HEK293 (cell line): ENCODE measurements around the gene ACE2.

Experiments
- CTCF ChIA-PET: fragments of 350-600 bp; formaldehyde crosslinking; extraction: SDS; loops from one replicate; lab custom pipeline; 2021; ENCODE audit warnings: antibody characterized with exemption; lab: Yijun Ruan, JAX
- POLR2A ChIA-PET: fragments of 300-600 bp; formaldehyde crosslinking; extraction: SDS; loops from one replicate; lab custom pipeline; 2020; ENCODE audit warnings: antibody characterized with exemption, inconsistent platforms; lab: Yijun Ruan, JAX
- H3K27ac ChIP-seq: fragments of 200-500 bp; sonication (Bioruptor generic); 2 replicates; pipeline ENCODE4 v1.5.1; 2014; ENCODE audit warnings: low read depth, low read length, control low read depth, inconsistent platforms; ENCODE audit errors: extremely low read depth
- H3K36me3 ChIP-seq, 2 experiments: fragments of 200-500 bp in 1 of 2; sonication (Bioruptor generic) in 1 of 2; 1 replicate in 1 of 2; 2 replicates in 1 of 2; pipeline ENCODE4 v1.5.1; 2014 to 2017; ENCODE audit warnings: inconsistent platforms in 2 of 2, low read length in 2 of 2; ENCODE audit not compliant: control insufficient read depth in 2 of 2, insufficient read depth in 1 of 2
- H3K4me1 ChIP-seq: fragments of 200-500 bp; sonication (Bioruptor generic); 2 replicates; pipeline ENCODE4 v1.5.1; 2014; ENCODE audit warnings: mild to moderate bottlenecking, low read length, inconsistent platforms; ENCODE audit not compliant: control insufficient read depth, insufficient read depth
- H3K4me3 ChIP-seq: 2 replicates; pipeline ENCODE4 v1.5.1; 2011; ENCODE audit warnings: low read depth, mild to moderate bottlenecking, control low read depth, low read length, moderate library complexity
- H3K9me3 ChIP-seq: fragments of 200-500 bp; sonication (Bioruptor generic); 2 replicates; pipeline ENCODE4 v1.5.1; 2014; ENCODE audit warnings: low read depth, low read length, inconsistent platforms; ENCODE audit not compliant: control insufficient read depth, insufficient read depth
- REST ChIP-seq: fragments of 450-650 bp; formaldehyde crosslinking; IDR thresholded peaks from 2 replicates; pipeline ENCODE4 v1.5.1; 2016; ENCODE audit warnings: missing biosample characterization, missing genetic modification characterization
- ZFP37 ChIP-seq: fragments of 450-650 bp; formaldehyde crosslinking; IDR thresholded peaks from 2 replicates; pipeline ENCODE4 v1.5.1; 2016; ENCODE audit warnings: missing biosample characterization, missing genetic modification characterization
- ZNF133 ChIP-seq: fragments of 450-650 bp; formaldehyde crosslinking; IDR thresholded peaks from 2 replicates; pipeline ENCODE4 v1.5.1; 2016; ENCODE audit warnings: missing biosample characterization, missing genetic modification characterization
- ZNF146 ChIP-seq: fragments of 450-650 bp; formaldehyde crosslinking; IDR thresholded peaks from 2 replicates; pipeline ENCODE4 v1.5.1; 2016; ENCODE audit warnings: missing biosample characterization, missing genetic modification characterization
- ZNF2 ChIP-seq: fragments of 450-650 bp; formaldehyde crosslinking; IDR thresholded peaks from 2 replicates; pipeline ENCODE4 v1.5.1; 2016; ENCODE audit warnings: missing biosample characterization, missing genetic modification characterization
- ZNF214 ChIP-seq: fragments of 450-650 bp; formaldehyde crosslinking; IDR thresholded peaks from 2 replicates; pipeline ENCODE4 v1.5.1; 2017; ENCODE audit warnings: missing biosample characterization, mild to moderate bottlenecking, missing genetic modification characterization, borderline replicate concordance
- ZNF221 ChIP-seq: fragments of 450-650 bp; formaldehyde crosslinking; IDR thresholded peaks from 2 replicates; pipeline ENCODE4 v1.5.1; 2017; ENCODE audit warnings: missing biosample characterization, missing genetic modification characterization, borderline replicate concordance
- ZNF274 ChIP-seq, 2 experiments: fragments of 200-500 bp in 1 of 2; fragments of 450-650 bp in 1 of 2; sonication (Bioruptor generic) in 1 of 2; formaldehyde crosslinking in 1 of 2; IDR thresholded peaks; 2 replicates each; pipeline versions ENCODE4 v1.5.1 to v1.6.1; 2014 to 2016; ENCODE audit warnings: borderline replicate concordance in 1 of 2, inconsistent platforms in 1 of 2, low read length in 1 of 2, missing biosample characterization in 1 of 2, missing genetic modification characterization in 1 of 2
- ZNF548 ChIP-seq: fragments of 450-650 bp; formaldehyde crosslinking; IDR thresholded peaks from 2 replicates; pipeline ENCODE4 v1.5.1; 2016; ENCODE audit warnings: missing biosample characterization, missing genetic modification characterization
- ZNF555 ChIP-seq: fragments of 450-650 bp; formaldehyde crosslinking; conservative IDR thresholded peaks from 2 replicates; pipeline ENCODE4 v1.5.1; 2017; ENCODE audit warnings: missing biosample characterization, mild to moderate bottlenecking, missing genetic modification characterization, inconsistent platforms
- ZNF558 ChIP-seq: fragments of 450-650 bp; formaldehyde crosslinking; IDR thresholded peaks from 2 replicates; pipeline ENCODE4 v1.5.1; 2016; ENCODE audit warnings: missing biosample characterization, missing genetic modification characterization
- ZNF626 ChIP-seq: fragments of 450-650 bp; sonication (Bioruptor Pico); formaldehyde crosslinking; IDR thresholded peaks from 2 replicates; pipeline ENCODE4 v1.5.1; 2018; ENCODE audit warnings: missing biosample characterization, missing genetic modification characterization, inconsistent platforms
- ZNF660 ChIP-seq: fragments of 450-650 bp; IDR thresholded peaks from 2 replicates; pipeline ENCODE4 v1.5.1; 2018; ENCODE audit warnings: missing biosample characterization, mild to moderate bottlenecking, missing genetic modification characterization
- ZNF830 ChIP-seq: fragments of 450-650 bp; IDR thresholded peaks from 2 replicates; pipeline ENCODE4 v1.5.0; 2018; ENCODE audit warnings: missing biosample characterization, missing genetic modification characterization, low read depth, mild to moderate bottlenecking, moderate library complexity
- TF ChIP-seq, protein P1 (sequence below): fragments of 450-650 bp; formaldehyde crosslinking; IDR thresholded peaks from 2 replicates; pipeline ENCODE4 v1.5.1; 2016; ENCODE audit warnings: missing biosample characterization, missing genetic modification characterization
- TF ChIP-seq, protein P2 (sequence below): fragments of 450-650 bp; formaldehyde crosslinking; IDR thresholded peaks from 2 replicates; pipeline ENCODE4 v1.5.1; 2016; ENCODE audit warnings: missing biosample characterization, missing genetic modification characterization

Gene ACE2

GRCh38 chrX:15607067-15607466, 6.3 kb upstream of the ACE2 start:
- POLR2A ChIA-PET = no interaction called here
- Histone ChIP-seq H3K27ac (no peak overlapping the region), H3K4me3 (no peak overlapping the region), H3K9me3 (no peaks in the 10 kb centered on the region), H3K36me3 (no peaks in the 10 kb centered on the region), H3K4me1 (no peaks in the 10 kb centered on the region)
- TF ChIP-seq ZNF548 (tag by site-specific recombination) = no peak
- TF ChIP-seq REST (tag by site-specific recombination) = no peak
- no peak for TF ChIP-seq ZNF146
- no peak for TF ChIP-seq ZNF558 (tag by site-specific recombination)
- TF ChIP-seq ZNF214 (tag by site-specific recombination) = no peak
- no peak for TF ChIP-seq ZFP37 (tag by site-specific recombination)
- no peak for TF ChIP-seq ZNF626 (tag by site-specific recombination)
- CTCF ChIA-PET = interaction anchor here (0.6 kb wide), 1 partner anchor 63 kb away, joined by 3 read pairs; no protein-coding TSS in a partner anchor

DNA sequence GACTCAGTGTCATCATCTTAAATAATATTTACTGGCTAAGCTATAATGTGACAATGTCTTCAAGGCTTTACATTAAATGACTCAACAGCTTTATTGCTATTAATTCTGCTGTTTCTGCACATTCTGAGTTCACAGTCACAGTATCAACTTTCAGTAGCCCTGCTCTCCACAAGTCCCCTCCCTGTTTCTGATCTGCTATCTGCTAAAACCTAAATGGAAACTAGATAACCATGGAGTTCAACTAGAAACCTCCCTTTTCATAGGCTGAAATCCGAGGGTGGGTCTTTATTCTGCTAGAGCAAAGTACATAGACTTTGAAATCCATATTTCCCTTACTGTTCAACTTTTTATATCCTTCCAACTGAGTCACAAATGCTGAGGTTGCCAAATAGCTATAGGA, 5.4 kb upstream of the ACE2 start:
- Histone ChIP-seq H3K27ac (no peak overlapping the region), H3K4me3 (no peak overlapping the region), H3K9me3 (no peaks in the 10 kb centered on the region)
- TF ChIP-seq, protein P1, sequence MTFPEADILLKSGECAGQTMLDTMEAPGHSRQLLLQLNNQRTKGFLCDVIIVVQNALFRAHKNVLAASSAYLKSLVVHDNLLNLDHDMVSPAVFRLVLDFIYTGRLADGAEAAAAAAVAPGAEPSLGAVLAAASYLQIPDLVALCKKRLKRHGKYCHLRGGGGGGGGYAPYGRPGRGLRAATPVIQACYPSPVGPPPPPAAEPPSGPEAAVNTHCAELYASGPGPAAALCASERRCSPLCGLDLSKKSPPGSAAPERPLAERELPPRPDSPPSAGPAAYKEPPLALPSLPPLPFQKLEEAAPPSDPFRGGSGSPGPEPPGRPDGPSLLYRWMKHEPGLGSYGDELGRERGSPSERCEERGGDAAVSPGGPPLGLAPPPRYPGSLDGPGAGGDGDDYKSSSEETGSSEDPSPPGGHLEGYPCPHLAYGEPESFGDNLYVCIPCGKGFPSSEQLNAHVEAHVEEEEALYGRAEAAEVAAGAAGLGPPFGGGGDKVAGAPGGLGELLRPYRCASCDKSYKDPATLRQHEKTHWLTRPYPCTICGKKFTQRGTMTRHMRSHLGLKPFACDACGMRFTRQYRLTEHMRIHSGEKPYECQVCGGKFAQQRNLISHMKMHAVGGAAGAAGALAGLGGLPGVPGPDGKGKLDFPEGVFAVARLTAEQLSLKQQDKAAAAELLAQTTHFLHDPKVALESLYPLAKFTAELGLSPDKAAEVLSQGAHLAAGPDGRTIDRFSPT (tag by site-specific recombination) = peak; percentile 50; the same call in 1 of the 2 replicates
- TF ChIP-seq ZNF133 (tag by site-specific recombination) (no peak), ZNF830 (tag by site-specific recombination) (no peak)
- TF ChIP-seq, all 188 proteins: peak for 1
- no peaks in the 10 kb centered on the region for H3K36me3 ChIP-seq
- no peaks in the 10 kb centered on the region for H3K4me1 ChIP-seq
- ChIA-PET CTCF (interaction anchor here (0.6 kb wide), 1 partner anchor 412 kb away, joined by 3 read pairs; no protein-coding TSS in a partner anchor), POLR2A (no interaction called here)

- ChIA-PET POLR2A (no interaction called here), CTCF (interaction anchor here (1.8 kb wide), 1 partner anchor 9 kb away, joined by 8 read pairs; no protein-coding TSS in a partner anchor)
- H3K9me3 ChIP-seq = no peaks in the 10 kb centered on the region
- no peak overlapping the region for H3K4me3 ChIP-seq
- no peak overlapping the region for H3K27ac ChIP-seq
- TF ChIP-seq ZNF2 (no peak), ZNF660 (no peak), ZNF274 (IDR thresholded peaks at IDR 0.05; ENCODE audit: low read length) (no peak), ZNF274 (tag by site-specific recombination; IDR thresholded peaks at IDR 0.05; ENCODE audit: borderline replicate concordance) (no peak), ZNF555 (tag by site-specific recombination) (no peak), ZNF221 (tag by site-specific recombination) (no peak)
- TF ChIP-seq, protein P1 (tag by site-specific recombination) = no peak
- TF ChIP-seq, protein P2, sequence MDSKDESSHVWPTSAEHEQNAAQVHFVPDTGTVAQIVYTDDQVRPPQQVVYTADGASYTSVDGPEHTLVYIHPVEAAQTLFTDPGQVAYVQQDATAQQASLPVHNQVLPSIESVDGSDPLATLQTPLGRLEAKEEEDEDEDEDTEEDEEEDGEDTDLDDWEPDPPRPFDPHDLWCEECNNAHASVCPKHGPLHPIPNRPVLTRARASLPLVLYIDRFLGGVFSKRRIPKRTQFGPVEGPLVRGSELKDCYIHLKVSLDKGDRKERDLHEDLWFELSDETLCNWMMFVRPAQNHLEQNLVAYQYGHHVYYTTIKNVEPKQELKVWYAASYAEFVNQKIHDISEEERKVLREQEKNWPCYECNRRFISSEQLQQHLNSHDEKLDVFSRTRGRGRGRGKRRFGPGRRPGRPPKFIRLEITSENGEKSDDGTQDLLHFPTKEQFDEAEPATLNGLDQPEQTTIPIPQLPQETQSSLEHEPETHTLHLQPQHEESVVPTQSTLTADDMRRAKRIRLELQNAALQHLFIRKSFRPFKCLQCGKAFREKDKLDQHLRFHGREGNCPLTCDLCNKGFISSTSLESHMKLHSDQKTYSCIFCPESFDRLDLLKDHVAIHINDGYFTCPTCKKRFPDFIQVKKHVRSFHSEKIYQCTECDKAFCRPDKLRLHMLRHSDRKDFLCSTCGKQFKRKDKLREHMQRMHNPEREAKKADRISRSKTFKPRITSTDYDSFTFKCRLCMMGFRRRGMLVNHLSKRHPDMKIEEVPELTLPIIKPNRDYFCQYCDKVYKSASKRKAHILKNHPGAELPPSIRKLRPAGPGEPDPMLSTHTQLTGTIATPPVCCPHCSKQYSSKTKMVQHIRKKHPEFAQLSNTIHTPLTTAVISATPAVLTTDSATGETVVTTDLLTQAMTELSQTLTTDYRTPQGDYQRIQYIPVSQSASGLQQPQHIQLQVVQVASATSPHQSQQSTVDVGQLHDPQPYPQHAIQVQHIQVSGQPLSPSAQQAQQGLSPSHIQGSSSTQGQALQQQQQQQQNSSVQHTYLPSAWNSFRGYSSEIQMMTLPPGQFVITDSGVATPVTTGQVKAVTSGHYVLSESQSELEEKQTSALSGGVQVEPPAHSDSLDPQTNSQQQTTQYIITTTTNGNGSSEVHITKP (tag by site-specific recombination) = 0 out of 2 replicates have a peak, but pooled peaks have one; percentile 14
- H3K36me3 ChIP-seq = no peaks in the 10 kb centered on the region
- no peaks in the 10 kb centered on the region for H3K4me1 ChIP-seq
Measured at GRCh38 chrX:15605226-15605625, 4.5 kb upstream of the ACE2 start.
